Measurements from ENCODE around the gene TMEM207.

TMEM207 gene

GRCh38 chr3:190384309-190384756, 65.4 kb downstream of the TMEM207 start:
- ATAC-seq: peak in 1 of 2 donors; percentile 46

- ATAC-seq: peak; percentile 68 to 72
Observed at GRCh38 chr3:190382082-190382481, 67.6 kb downstream of the TMEM207 start.

DNA sequence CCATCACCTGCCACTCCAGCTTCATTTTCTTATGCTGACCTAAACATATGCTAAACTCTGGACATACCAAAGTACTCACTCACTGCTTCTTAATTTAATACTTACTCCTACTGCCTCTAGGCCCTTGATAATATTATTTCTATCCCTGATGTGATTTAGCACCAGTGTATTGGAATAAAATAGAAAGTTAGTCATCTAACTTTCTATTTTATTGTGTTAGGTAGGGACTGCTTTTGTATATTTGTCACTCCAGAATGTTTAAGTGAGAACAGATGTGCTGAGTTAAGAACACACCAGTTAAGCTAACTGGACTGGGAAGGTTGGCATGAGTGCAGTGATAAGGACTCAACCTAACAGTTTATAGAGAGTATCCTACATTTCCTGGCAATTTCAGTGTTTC, 68.3 kb downstream of the TMEM207 start:
- no peak for ATAC-seq

GRCh38 chr3:190380184-190380583, 69.5 kb downstream of the TMEM207 start:
- ATAC-seq: no peak

All from activated CD4-positive, CD25-positive, alpha-beta regulatory T cell treated with anti-CD3 and anti-CD28 coated beads, Interleukin-2, amount 50 U/mL, for 24 hours (primary cell).